A673 (cell line): ENCODE data around the gene C2orf80. TPM values are rescaled to one million over a fixed set of nuclear protein-coding genes. Genes with fewer than 3 reads are reported as not detected.

ENCODE experiments used
- BruUV-seq: library from RNA; stranded (reverse); fragments of 400-500 nt; replicated peaks from 2 replicates; lab custom pipeline; 2021; lab: Mats Ljungman, UMichigan
- CTCF ChIA-PET: fragments of 300-600 bp; sonication (Branson Sonifier 250); formaldehyde crosslinking; loops from one replicate; lab custom pipeline; 2022; ENCODE audit warnings: antibody characterized with exemption; lab: Charles Lee
- POLR2A ChIA-PET: fragments of 300-600 bp; sonication (Branson Sonifier 250); formaldehyde crosslinking; loops from one replicate; lab custom pipeline; 2022; ENCODE audit warnings: antibody characterized with exemption; ENCODE audit not compliant: low non-redundant PET; lab: Charles Lee
- DNase-seq: peaks from one replicate; pipeline ENCODE4 v3.0.0-alpha.2; 2015; ENCODE audit warnings: low spot score
- H3K27ac ChIP-seq: fragments of 200-600 bp; sonication (generic); 2 replicates; pipeline ENCODE4 v1.5.1; 2016; ENCODE audit warnings: mixed run types, low read depth, mild to moderate bottlenecking, mixed read lengths, antibody characterized with exemption, low read length; ENCODE audit not compliant: poor library complexity, severe bottlenecking
- H3K27me3 ChIP-seq: fragments of 200-600 bp; sonication (generic); replicated peaks from 2 replicates; pipeline ENCODE4 v1.6.1; 2017; ENCODE audit warnings: mixed run types, low read depth, mild to moderate bottlenecking, mixed read lengths, antibody characterized with exemption, low read length; ENCODE audit not compliant: insufficient read depth, poor library complexity
- H3K36me3 ChIP-seq: fragments of 200-600 bp; sonication (generic); 2 replicates; pipeline ENCODE4 v1.6.1; 2016; ENCODE audit warnings: mixed run types, mild to moderate bottlenecking, mixed read lengths, antibody characterized with exemption, low read length; ENCODE audit not compliant: insufficient read depth, poor library complexity, severe bottlenecking
- H3K4me1 ChIP-seq: fragments of 200-600 bp; sonication (generic); 2 replicates; pipeline ENCODE4 v1.6.1; 2017; ENCODE audit warnings: mixed run types, mild to moderate bottlenecking, mixed read lengths, antibody characterized with exemption, low read length; ENCODE audit not compliant: insufficient read depth, poor library complexity, severe bottlenecking
- H3K4me3 ChIP-seq: fragments of 200-600 bp; sonication (generic); 2 replicates; pipeline ENCODE4 v1.5.1; 2016; ENCODE audit warnings: low read depth, mixed run types, mild to moderate bottlenecking, mixed read lengths, low read length; ENCODE audit not compliant: poor library complexity, severe bottlenecking
- H3K9me3 ChIP-seq: fragments of 200-600 bp; sonication (generic); 2 replicates; pipeline ENCODE4 v1.6.1; 2016; ENCODE audit warnings: mixed run types, low read depth, mild to moderate bottlenecking, mixed read lengths, antibody characterized with exemption, low read length; ENCODE audit not compliant: poor library complexity, severe bottlenecking
- EZH2 ChIP-seq: fragments of 200-600 bp; sonication (generic); IDR thresholded peaks from 2 replicates; pipeline ENCODE4 v1.6.1; 2017; ENCODE audit warnings: borderline replicate concordance, low read depth, mild to moderate bottlenecking, mixed read lengths, antibody characterized with exemption, low read length; ENCODE audit not compliant: poor library complexity, severe bottlenecking
- intact Hi-C: fragments of 100-400 bp; cut with micrococcal nuclease; formaldehyde crosslinking; loops from one replicate; pipeline ENCODE4 v1.10.0; 2022; ENCODE audit not compliant: unreplicated experiment
- total RNA-seq: library from RNA; stranded (reverse); gene quantifications from 2 replicates; pipeline ENCODE4 v1.2.3, GENCODE V29; 2021
- TF ChIP-seq, protein P1 (sequence below): fragments of 300-800, 200-600 bp; sonication (generic); conservative IDR thresholded peaks from 2 replicates; pipeline ENCODE4 v1.5.1; 2017; ENCODE audit warnings: low read depth, mild to moderate bottlenecking, antibody characterized with exemption, low read length, moderate library complexity, mixed read lengths

C2orf80 gene
- total RNA-seq, 1 experiment from 2014 or later, result not detected

DNA sequence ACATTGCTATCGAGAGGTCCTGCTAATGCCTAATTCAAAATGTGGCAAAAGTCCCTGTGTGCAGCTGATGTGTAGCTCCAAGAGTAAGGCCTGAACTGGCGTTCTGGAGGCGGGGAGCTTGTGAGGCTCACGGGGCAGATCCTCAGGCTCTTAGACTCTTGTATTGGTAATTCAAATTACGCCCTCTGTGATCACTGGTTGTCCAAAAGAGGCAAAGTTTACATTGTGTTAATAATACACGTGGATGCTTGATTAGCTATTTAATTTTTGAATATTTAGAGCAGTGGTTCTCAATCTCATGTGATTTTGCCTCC, 14.0 kb downstream of the C2orf80 start:
- Histone ChIP-seq H3K27me3 (no peaks in the 10 kb centered on the region), H3K4me1 (peaks cover 4% of the 10 kb centered on the region), H3K4me3 (no peak overlapping the region), H3K27ac (no peak overlapping the region), H3K9me3 (no peaks in the 10 kb centered on the region), H3K36me3 (no peaks in the 10 kb centered on the region)
- CTCF ChIA-PET, result interaction anchor here (1.1 to 1.2 kb wide), 2 partner anchors 79 to 429 kb away, joined by 3 to 8 read pairs; partner anchors contain the start of gene IDH1
- POLR2A ChIA-PET, result no interaction called here
- peak; percentile 17 for DNase-seq
- intact Hi-C loops, result loop anchor here (1.0 to 5.0 kb wide), 2 partner anchors 79 to 302 kb away; no protein-coding TSS in a partner anchor
- TF ChIP-seq, protein P1, sequence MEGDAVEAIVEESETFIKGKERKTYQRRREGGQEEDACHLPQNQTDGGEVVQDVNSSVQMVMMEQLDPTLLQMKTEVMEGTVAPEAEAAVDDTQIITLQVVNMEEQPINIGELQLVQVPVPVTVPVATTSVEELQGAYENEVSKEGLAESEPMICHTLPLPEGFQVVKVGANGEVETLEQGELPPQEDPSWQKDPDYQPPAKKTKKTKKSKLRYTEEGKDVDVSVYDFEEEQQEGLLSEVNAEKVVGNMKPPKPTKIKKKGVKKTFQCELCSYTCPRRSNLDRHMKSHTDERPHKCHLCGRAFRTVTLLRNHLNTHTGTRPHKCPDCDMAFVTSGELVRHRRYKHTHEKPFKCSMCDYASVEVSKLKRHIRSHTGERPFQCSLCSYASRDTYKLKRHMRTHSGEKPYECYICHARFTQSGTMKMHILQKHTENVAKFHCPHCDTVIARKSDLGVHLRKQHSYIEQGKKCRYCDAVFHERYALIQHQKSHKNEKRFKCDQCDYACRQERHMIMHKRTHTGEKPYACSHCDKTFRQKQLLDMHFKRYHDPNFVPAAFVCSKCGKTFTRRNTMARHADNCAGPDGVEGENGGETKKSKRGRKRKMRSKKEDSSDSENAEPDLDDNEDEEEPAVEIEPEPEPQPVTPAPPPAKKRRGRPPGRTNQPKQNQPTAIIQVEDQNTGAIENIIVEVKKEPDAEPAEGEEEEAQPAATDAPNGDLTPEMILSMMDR, result no peak
- no peak for TF ChIP-seq EZH2
- BruUV-seq, result no TSS peak

DNA sequence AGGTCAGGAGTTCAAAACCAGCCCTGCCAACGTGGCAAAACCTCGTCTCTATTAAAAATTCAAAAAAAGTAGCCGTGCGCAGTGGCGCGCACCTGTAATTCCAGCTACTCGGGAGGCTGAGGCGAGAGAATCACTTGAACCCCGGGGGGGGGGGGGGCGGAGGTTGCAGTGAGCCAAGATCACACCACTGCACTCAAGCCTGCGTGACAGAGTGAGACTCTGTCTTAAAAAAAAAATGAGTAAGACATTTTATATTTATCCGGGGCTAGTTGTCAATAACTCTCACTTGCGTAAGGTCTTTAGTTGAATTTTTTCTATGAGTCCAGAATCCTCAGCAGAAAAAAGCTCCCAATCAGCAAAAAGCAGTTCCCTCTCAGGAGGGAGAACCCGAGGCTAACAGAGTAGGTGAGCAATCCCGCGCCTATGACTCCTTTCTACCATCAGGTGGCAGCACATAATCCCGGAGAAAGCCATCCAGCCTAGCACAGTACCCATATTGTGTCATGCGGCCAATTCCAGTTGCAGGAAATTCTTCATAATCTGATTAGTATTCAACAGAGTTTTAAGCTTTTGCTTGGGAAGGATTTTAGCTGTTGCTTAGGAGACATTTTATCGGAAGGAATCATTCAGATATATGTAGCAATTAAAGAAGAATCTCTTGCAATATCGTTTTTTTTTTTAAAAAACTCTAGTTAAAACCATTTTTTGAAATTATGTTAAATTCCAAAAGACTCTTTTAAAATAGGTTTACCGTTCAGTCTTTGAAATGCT, 14.6 kb downstream of the C2orf80 start:
- CTCF ChIA-PET, result interaction anchor here (0.5 to 1.2 kb wide), 3 partner anchors 60 to 429 kb away, joined by 3 to 8 read pairs (median 4); partner anchors contain the start of gene IDH1
- POLR2A ChIA-PET, result no interaction called here
- no peak overlapping the region for H3K27ac ChIP-seq
- peaks cover 4% of the 10 kb centered on the region for H3K4me1 ChIP-seq
- no peak overlapping the region for H3K4me3 ChIP-seq
- no peaks in the 10 kb centered on the region for H3K27me3 ChIP-seq
- no peaks in the 10 kb centered on the region for H3K9me3 ChIP-seq
- peak; percentile 93 for DNase-seq
- TF ChIP-seq EZH2, result no peak
- TF ChIP-seq, protein P1, result peak; percentile 92
- intact Hi-C loops, result loop anchor here (1.0 to 5.0 kb wide), 2 partner anchors 79 to 302 kb away; no protein-coding TSS in a partner anchor
- no TSS peak for BruUV-seq
- no peaks in the 10 kb centered on the region for H3K36me3 ChIP-seq

DNA sequence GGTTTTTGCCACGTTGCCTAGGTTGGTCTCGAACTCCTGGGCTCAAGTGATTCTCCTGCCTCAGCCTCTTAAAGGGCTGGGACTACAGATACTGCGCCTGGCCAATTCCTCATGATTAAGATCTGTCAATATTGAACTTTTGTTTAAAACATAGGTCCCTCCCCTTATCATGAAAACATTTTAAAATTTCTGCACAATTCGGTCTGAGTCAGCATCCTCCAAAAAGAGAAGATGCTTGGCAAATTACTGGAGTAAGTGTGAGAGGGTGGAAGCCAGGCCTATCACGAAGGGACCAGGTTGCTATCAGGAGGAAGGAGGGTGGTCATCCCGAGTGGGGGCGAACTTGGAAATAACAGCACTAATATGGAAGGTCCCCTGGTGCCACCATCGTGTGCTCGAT, 15.7 kb downstream of the C2orf80 start:
- peaks cover 4% of the 10 kb centered on the region for H3K4me1 ChIP-seq
- H3K4me3 ChIP-seq, result no peak overlapping the region
- no peaks in the 10 kb centered on the region for H3K27me3 ChIP-seq
- intact Hi-C loops, result no loop called here
- POLR2A ChIA-PET, result no interaction called here
- CTCF ChIA-PET, result no interaction called here
- no peaks in the 10 kb centered on the region for H3K9me3 ChIP-seq
- H3K36me3 ChIP-seq, result no peaks in the 10 kb centered on the region
- no peak for TF ChIP-seq EZH2
- TF ChIP-seq, protein P1, result no peak
- H3K27ac ChIP-seq, result no peak overlapping the region
- no TSS peak for BruUV-seq
- no peak for DNase-seq
